B cell (primary cell): ENCODE data around the gene GTPBP4. TPM values are rescaled to one million over a fixed set of nuclear protein-coding genes. Genes with fewer than 3 reads are reported as not detected.

Experiments
- ATAC-seq: fragments of 200-7000 bp; cut with Tn5 transposase; one replicate; pipeline ENCODE4 v1.10.0; 2021; ENCODE audit warnings: low read depth, mild to moderate bottlenecking, moderate number of reproducible peaks, moderate library complexity
- CTCF ChIA-PET: fragments of 350-600 bp; sonication (Branson Sonifier 250); formaldehyde crosslinking; loops from one replicate; lab custom pipeline; 2021; ENCODE audit warnings: antibody characterized with exemption, inconsistent platforms; lab: Charles Lee
- POLR2A ChIA-PET: fragments of 350-600 bp; sonication (Branson Sonifier 250); formaldehyde crosslinking; loops from one replicate; lab custom pipeline; 2021; ENCODE audit warnings: antibody characterized with exemption; lab: Charles Lee
- DNase-seq: peaks from one replicate; pipeline ENCODE4 v3.0.0; 2013
- H2AFZ ChIP-seq: 2 replicates; pipeline ENCODE4 v1.6.1; 2012; ENCODE audit warnings: mild to moderate bottlenecking, low read depth, low read length; ENCODE audit not compliant: insufficient read depth, poor library complexity, severe bottlenecking
- H3K27ac ChIP-seq, 2 donors: 1 replicate in 1 of 2; 2 replicates in 1 of 2; pipeline ENCODE4 v1.5.1; 2012 to 2013; ENCODE audit warnings: low read length in 2 of 2, mild to moderate bottlenecking in 2 of 2, moderate library complexity in 1 of 2
- H3K27me3 ChIP-seq, 4 experiments: fragments of 200-600 bp in 1 of 4; sonication (generic) in 1 of 4; replicated peaks in 1 of 4; 1 replicate in 2 of 4; 2 replicates in 2 of 4; pipeline versions ENCODE4 v1.6.1 to v1.7.0; 2013 to 2016; ENCODE audit warnings: low read length in 3 of 4, mild to moderate bottlenecking in 2 of 4, mixed read lengths in 1 of 4, moderate library complexity in 1 of 4; ENCODE audit not compliant: insufficient read depth in 4 of 4, control insufficient read depth in 3 of 4; ENCODE audit errors: control extremely low read depth in 1 of 4
- H3K36me3 ChIP-seq, 2 experiments: replicated peaks in 1 of 2; 1 replicate in 1 of 2; 2 replicates in 1 of 2; pipeline versions ENCODE4 v1.6.1 to v1.7.1; 2013; ENCODE audit warnings: low read length in 1 of 2; ENCODE audit not compliant: insufficient read depth in 2 of 2, control insufficient read depth in 1 of 2; ENCODE audit errors: control extremely low read depth in 1 of 2, extremely low read depth in 1 of 2
- H3K4me1 ChIP-seq, 2 donors: fragments of 200-600 bp in 1 of 2; sonication (generic) in 1 of 2; 1 replicate in 1 of 2; 2 replicates in 1 of 2; pipeline versions ENCODE4 v1.5.1 to v1.6.1; 2013 to 2017; ENCODE audit warnings: low read length in 2 of 2; ENCODE audit not compliant: control insufficient read depth in 2 of 2, insufficient read depth in 2 of 2
- H3K4me2 ChIP-seq: replicated peaks from 2 replicates; pipeline ENCODE3; 2012; ENCODE audit warnings: mild to moderate bottlenecking, low read depth, low read length; ENCODE audit not compliant: poor library complexity, severe bottlenecking
- H3K4me3 ChIP-seq, 5 experiments: fragments of 200-600 bp in 1 of 5; sonication (generic) in 1 of 5; 1 replicate in 3 of 5; 2 replicates in 2 of 5; pipeline versions ENCODE4 v1.5.1 to v1.7.0; 2011 to 2016; ENCODE audit warnings: low read length in 4 of 5, mild to moderate bottlenecking in 4 of 5, low read depth in 2 of 5, control low read depth in 1 of 5, moderate library complexity in 1 of 5; ENCODE audit not compliant: insufficient read depth in 1 of 5; ENCODE audit errors: control extremely low read depth in 1 of 5, extremely low read depth in 1 of 5
- H3K79me2 ChIP-seq: fragments of 200-600 bp; sonication (generic); one replicate; pipeline ENCODE4 v1.6.0; 2016; ENCODE audit warnings: low read length; ENCODE audit not compliant: control insufficient read depth, insufficient read depth
- H3K9ac ChIP-seq: fragments of 200-600 bp; sonication (generic); 2 replicates; pipeline ENCODE4 v1.6.1; 2017; ENCODE audit warnings: mild to moderate bottlenecking, low read length, moderate library complexity
- H3K9me3 ChIP-seq, 3 donors: one replicate each; pipeline versions ENCODE4 v1.6.1 to v1.7.1; 2013; ENCODE audit warnings: low read length in 2 of 3; ENCODE audit not compliant: control insufficient read depth in 2 of 3, insufficient read depth in 1 of 3; ENCODE audit errors: control extremely low read depth in 1 of 3
- H4K20me1 ChIP-seq: 2 replicates; pipeline ENCODE4 v1.6.0; 2012; ENCODE audit warnings: mild to moderate bottlenecking, low read length; ENCODE audit not compliant: insufficient read depth, control insufficient read depth, poor library complexity, severe bottlenecking
- H3K27ac Mint-ChIP-seq: one replicate; pipeline ENCODE4 v1.8.0; 2021; ENCODE audit warnings: mixed read lengths
- H3K27me3 Mint-ChIP-seq: one replicate; pipeline ENCODE4 v1.8.0; 2021; ENCODE audit warnings: mixed read lengths
- H3K4me1 Mint-ChIP-seq: one replicate; pipeline ENCODE4 v1.8.0; 2021; ENCODE audit warnings: mixed read lengths
- H3K4me3 Mint-ChIP-seq: one replicate; pipeline ENCODE4 v1.8.0; 2021; ENCODE audit warnings: mixed read lengths
- H3K9me3 Mint-ChIP-seq: one replicate; pipeline ENCODE4 v1.8.0; 2022; ENCODE audit warnings: mixed read lengths; ENCODE audit not compliant: insufficient read depth
- EZH2 ChIP-seq: IDR thresholded peaks from 2 replicates; pipeline ENCODE4 v1.6.1; 2012; ENCODE audit warnings: borderline replicate concordance, low read depth, mild to moderate bottlenecking, moderate library complexity, low read length; ENCODE audit not compliant: insufficient read depth, poor library complexity, severe bottlenecking
- WGBS: methylation state at CpG from one replicate; pipeline ENCODE4 v1.1.5; 2013; ENCODE audit warnings: missing lambda C conversion rate; ENCODE audit not compliant: insufficient coverage; 5-methylcytosine and 5-hydroxymethylcytosine counted together
- intact Hi-C: fragments of 100-400 bp; cut with micrococcal nuclease; formaldehyde crosslinking; loops from one replicate; pipeline ENCODE4 v1.10.0; 2022
- polyA plus RNA-seq: library from polyadenylated mRNA; depleted of rRNA; stranded (reverse); fragments of >200 nt; gene quantifications from 2 replicates; pipeline ENCODE4 v1.2.3, GENCODE V29; 2012
- total RNA-seq, 2 donors: library from RNA; stranded (reverse); fragments of 120-200 nt in 1 of 2; gene quantifications; 1 replicate in 1 of 2; 2 replicates in 1 of 2; pipeline versions ENCODE4 v1.2.3 to v1.2.4, GENCODE V29; 2013 to 2022
- TF ChIP-seq, protein P1 (sequence below): fragments of 200-600 bp; IDR thresholded peaks from one replicate; pipeline ENCODE4 v1.8.0; 2022; ENCODE audit warnings: antibody characterized with exemption, mild to moderate bottlenecking

Gene GTPBP4
- total and polyA plus RNA-seq, 2 donors (not counting 1 experiment from before 2014, with no cell fraction given): 11.8 to 45.4 TPM

DNA sequence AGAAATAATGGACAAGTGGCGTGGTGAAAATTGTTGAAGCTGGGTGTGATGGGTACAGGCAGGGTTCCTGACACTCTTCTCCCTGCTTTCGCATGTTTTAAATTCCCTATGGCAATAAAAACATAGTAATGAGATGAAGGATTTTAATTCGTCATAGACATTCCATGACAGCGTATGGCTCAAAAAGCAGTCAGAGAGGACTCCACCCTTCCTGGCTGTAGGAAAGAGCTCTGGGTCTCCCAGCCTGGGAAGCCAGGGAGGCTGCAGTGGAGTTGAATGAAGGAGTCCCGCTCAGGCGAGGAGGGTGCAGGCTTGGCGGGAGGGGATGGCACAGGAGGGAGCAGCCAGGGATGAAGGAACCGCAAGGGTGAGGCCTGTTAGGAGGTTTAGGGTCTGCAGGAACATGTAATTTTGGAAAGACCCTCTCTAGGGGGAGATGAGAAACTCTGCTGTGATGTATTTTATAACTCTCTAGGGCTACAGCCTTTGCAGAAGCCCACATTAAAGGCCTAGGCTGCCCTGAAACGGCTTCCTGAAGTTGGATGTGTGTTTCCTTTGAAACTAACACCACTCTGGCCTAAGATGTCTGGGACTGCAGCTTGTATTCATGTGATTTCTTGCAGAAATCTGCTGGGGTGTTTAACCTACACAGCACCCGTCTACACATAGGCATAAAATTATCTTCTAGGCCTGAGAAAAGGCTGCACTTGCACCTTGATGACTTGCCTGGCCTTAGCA is 49.1 kb upstream of the GTPBP4 start:
- no peak overlapping the region for H3K27ac Mint-ChIP-seq

More for the DNA sequence above, 49.1 kb upstream of the GTPBP4 start:
- no peak overlapping the region for H3K4me3 ChIP-seq
- H3K79me2 ChIP-seq: no peaks in the 10 kb centered on the region
- intact Hi-C loops: no loop called here
- Mint-ChIP-seq H3K9me3 (no peaks in the 10 kb centered on the region), H3K27me3 (peaks cover 27% of the 10 kb centered on the region), H3K4me3 (no peak overlapping the region), H3K4me1 (peaks cover 20% of the 10 kb centered on the region)
- no peak overlapping the region for H2AFZ ChIP-seq
- no peaks in the 10 kb centered on the region for H3K9me3 ChIP-seq
- WGBS: 59% methylated on average over 6 of the region's 10 CpGs
- H4K20me1 ChIP-seq: no peaks in the 10 kb centered on the region
- no peaks in the 10 kb centered on the region for H3K36me3 ChIP-seq
- H3K9ac ChIP-seq: no peak overlapping the region
- ATAC-seq: no peak
- H3K27me3 ChIP-seq: peaks cover 0 to 10% (median 2%) of the 10 kb centered on the region in 4 experiments
- H3K27ac ChIP-seq: no peak overlapping the region
- DNase-seq: no peak
- H3K4me1 ChIP-seq: peaks cover 4 to 17% of the 10 kb centered on the region in 2 donors
- CTCF ChIA-PET: no interaction called here
- no peak for TF ChIP-seq EZH2
- TF ChIP-seq, protein P1, sequence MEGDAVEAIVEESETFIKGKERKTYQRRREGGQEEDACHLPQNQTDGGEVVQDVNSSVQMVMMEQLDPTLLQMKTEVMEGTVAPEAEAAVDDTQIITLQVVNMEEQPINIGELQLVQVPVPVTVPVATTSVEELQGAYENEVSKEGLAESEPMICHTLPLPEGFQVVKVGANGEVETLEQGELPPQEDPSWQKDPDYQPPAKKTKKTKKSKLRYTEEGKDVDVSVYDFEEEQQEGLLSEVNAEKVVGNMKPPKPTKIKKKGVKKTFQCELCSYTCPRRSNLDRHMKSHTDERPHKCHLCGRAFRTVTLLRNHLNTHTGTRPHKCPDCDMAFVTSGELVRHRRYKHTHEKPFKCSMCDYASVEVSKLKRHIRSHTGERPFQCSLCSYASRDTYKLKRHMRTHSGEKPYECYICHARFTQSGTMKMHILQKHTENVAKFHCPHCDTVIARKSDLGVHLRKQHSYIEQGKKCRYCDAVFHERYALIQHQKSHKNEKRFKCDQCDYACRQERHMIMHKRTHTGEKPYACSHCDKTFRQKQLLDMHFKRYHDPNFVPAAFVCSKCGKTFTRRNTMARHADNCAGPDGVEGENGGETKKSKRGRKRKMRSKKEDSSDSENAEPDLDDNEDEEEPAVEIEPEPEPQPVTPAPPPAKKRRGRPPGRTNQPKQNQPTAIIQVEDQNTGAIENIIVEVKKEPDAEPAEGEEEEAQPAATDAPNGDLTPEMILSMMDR: no peak
- POLR2A ChIA-PET: no interaction called here
- no peak overlapping the region for H3K4me2 ChIP-seq
